GM18499 (cell line): ENCODE results near the gene TMEM42.
A peak's percentile ranks its signal among the peaks of the same experiment; 100 is the strongest.
"Not testable (repeated sequence)": the region's sequence is repeated elsewhere in the genome, so short reads cannot be mapped to it uniquely, and the experiment has no call there.

Experiments
- ATAC-seq: cut with Tn5 transposase; IDR thresholded peaks from one replicate; pipeline ENCODE4 v1.9.1; 2021; ENCODE audit warnings: moderate number of reproducible peaks; ENCODE audit not compliant: insufficient read depth, unreplicated experiment

TMEM42 gene

GRCh38 chr3:44861412-44862225, at the start of gene TMEM42:
TMEM42 (plus strand) TSS chr3:44861912; CDS start chr3:44861925, 13 bp downstream.
- peak; percentile 63 for ATAC-seq

- ATAC-seq: no peak
Measured at GRCh38 chr3:44814751-44815150, 47.0 kb upstream of the TMEM42 start.

DNA sequence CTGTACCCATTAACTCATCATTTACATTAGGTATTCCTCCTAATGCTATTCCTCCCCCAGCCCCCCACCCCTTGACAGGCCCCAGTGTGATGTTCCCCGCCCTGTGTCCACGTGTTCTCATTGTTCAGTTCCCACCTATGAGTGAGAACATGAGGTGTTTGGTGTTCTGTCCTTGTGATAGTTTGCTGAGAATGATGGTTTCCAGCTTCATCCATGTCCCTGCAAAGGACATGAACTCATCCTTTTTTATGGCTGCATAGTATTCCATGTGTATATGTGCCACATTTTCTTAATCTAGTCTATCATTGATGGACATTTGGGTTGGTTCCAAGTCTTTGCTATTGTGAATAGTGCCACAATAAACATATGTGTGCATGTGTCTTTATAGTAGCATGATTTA, 45.4 kb upstream of the TMEM42 start:
- not testable (repeated sequence) for ATAC-seq

GRCh38 chr3:44821206-44821605, 40.5 kb upstream of the TMEM42 start:
- ATAC-seq: not testable (repeated sequence)

GRCh38 chr3:44825264-44825925, 36.3 kb upstream of the TMEM42 start:
- ATAC-seq: no peak

DNA sequence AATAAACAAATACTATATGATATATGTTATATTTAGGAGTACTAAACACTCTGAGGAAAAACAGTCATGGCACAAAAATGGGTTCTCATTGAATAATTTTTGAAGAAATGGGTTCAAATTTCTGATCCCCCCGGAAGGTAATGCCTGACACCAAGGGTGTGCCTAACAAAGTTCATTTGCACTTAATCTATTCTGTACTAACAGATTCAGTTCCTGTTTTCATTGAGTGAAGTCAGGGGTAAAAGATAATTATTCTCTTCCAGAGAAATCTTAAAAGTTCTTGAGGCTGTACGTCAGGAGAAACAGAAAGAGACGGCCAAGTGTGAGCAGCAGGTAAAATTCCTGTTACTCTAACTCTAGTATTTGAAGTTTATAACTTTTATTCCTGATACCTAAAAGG, 34.5 kb upstream of the TMEM42 start:
- no peak for ATAC-seq

GRCh38 chr3:44831232-44831631, 30.5 kb upstream of the TMEM42 start:
- ATAC-seq: no peak

DNA sequence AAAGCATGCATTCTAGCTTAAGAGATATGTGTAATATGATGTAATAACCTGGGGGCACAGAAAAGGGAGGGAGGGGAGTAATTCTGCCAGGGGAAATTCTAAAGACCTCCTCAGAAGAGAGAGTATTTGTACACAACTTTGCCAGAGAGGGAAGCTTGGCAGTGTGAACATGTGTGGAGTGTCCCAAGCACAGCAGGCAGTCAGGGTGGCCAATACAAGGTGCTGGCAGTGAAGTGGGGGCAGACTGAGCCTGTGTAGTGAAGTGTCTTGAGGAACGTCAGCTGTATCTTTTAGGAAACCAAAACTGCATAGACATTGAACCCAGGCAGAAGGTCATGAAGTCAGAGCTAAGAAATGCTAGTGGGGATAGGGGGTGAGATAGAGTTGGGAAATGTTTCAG, 29.7 kb upstream of the TMEM42 start:
- no peak for ATAC-seq

- ATAC-seq: no peak
Measured at GRCh38 chr3:44832965-44833364, 28.7 kb upstream of the TMEM42 start.

DNA sequence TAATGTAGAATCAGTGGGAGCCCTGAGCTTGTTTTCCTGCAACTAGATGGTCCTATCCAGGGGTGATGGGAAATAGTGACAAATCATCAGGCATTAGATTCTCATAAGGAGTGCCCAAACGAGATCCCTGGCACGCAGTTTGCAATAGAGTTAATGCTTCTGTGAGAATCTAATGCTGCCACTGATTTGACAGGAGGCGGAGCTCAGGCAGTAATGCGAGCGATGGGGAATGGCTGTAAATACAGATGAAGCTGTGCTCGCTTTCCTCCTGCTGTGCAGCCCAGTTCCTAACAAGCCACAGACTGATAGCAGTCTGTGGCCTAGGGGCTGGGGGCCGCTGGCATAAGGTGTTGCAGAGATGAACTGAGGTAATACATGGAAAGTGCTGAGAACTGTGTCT, 28.3 kb upstream of the TMEM42 start:
- no peak for ATAC-seq

- no peak for ATAC-seq
Measured at GRCh38 chr3:44835684-44836083, 26.0 kb upstream of the TMEM42 start.

DNA sequence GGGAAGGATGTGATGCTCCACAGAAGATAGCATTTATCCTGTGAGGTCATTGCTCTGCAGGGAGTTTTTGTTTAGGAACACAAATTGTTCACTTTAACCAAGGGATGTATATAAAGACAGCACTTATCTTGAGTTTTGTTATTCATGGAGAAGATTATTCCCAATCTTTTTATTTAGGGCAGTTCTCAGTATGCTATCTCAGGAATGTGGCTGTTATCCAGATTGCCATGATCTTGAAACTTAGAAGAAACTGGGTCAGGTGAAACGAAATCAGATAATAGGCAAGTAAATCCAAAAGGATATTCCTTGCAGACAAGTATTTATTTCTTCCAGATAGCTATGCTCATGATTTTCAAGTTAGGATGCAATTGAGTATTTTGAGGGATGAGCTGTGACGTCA, 19.3 kb upstream of the TMEM42 start:
- ATAC-seq: no peak

DNA sequence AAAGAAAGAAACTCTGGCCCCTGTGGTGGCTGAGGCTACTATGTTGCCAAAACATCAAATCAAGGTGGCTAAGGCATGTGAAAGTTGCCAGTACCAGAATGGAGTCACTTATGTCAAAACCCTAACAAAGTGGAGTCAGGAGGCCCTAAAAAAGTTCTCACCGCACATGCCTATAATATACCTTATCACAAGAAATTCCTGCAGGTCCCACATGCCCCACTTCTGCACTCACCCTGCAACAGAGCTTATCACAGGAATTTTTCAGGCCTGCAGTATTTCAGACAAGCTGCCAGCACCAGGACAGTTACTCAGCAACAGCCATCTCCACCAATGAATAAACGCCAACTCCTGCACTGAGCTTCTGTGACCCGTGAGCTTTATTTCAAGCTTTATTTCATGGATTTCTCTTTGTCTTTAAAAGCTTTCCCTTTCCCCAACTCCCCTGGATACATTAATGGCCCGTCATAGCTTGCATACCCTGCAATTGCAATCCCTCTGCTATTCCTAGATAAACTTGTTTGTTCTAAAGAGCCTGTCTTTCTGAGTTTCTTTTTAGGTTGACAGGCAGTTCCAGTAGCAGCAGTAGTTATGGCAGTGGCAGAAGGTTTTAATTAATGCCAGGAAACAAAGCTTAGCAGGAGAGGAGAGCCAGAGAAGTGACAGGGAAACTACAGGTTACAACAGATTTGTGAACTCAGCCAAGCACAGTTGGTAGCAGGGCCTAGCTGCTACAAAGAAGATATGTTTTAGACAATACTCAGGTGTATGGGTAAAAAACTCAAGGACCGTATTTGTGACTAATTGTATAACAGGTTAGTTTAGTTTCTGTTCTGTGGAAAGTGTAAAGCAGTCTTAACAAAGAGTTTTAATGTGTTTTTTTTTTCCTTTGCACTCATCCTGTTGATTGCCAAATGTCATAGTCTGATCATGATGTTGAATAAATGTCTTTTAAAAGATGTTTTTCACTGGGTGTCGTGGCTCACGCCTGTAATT, 15.9 kb upstream of the TMEM42 start:
- ATAC-seq: no peak

GRCh38 chr3:44848634-44849033, 13.1 kb upstream of the TMEM42 start:
- ATAC-seq: no peak

GRCh38 chr3:44856663-44857062, 5.0 kb upstream of the TMEM42 start:
- ATAC-seq: not testable (repeated sequence)

DNA sequence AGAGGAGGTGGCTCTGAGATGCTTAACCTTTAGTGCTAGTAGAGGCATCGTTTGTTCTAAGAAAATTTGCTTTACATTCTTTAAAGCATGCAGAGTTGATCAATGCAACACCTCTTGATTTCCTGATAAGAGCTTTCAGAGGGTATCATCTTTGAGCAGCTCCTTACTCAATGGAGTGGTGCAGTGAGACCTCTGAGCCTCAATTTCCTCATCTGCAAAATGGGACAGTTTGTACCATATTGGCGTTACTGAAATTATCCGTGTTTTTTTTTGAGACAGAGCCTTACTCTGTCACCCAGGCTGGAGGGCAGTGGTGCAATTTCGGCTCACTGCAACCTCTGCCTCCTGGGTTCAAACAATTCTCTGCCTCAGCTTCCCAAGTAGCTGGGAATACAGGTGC, 1.6 kb upstream of the TMEM42 start:
- ATAC-seq: no peak

GRCh38 chr3:44862226-44862637, 520 bp downstream of the TMEM42 start:
- peak; percentile 11 for ATAC-seq

GRCh38 chr3:44865272-44866035, 3.7 kb downstream of the TMEM42 start:
- no peak for ATAC-seq

GRCh38 chr3:44867421-44868111, 5.9 kb downstream of the TMEM42 start:
- ATAC-seq: no peak
